Measurements from ENCODE around the gene JAZF1.

JAZF1 gene

GRCh38 chr7:28133872-28134271 is 46.7 kb downstream of the JAZF1 start:
- no peak for DNase-seq

GRCh38 chr7:28132959-28133870 is 47.4 kb downstream of the JAZF1 start:
- DNase-seq = no peak

- no peak for DNase-seq
Measured at GRCh38 chr7:28130277-28130676, 50.3 kb downstream of the JAZF1 start.

GRCh38 chr7:28128608-28129007 is 52.0 kb downstream of the JAZF1 start:
- DNase-seq = no peak

GRCh38 chr7:28126410-28127041 is 54.1 kb downstream of the JAZF1 start:
- DNase-seq = no peak

GRCh38 chr7:28125431-28126409 is 54.9 kb downstream of the JAZF1 start:
- DNase-seq = no peak

GRCh38 chr7:28124413-28124812 is 56.2 kb downstream of the JAZF1 start:
- no peak for DNase-seq

GRCh38 chr7:28123752-28124151 is 56.8 kb downstream of the JAZF1 start:
- DNase-seq = no peak

GRCh38 chr7:28121496-28121895 is 59.1 kb downstream of the JAZF1 start:
- no peak for DNase-seq

GRCh38 chr7:28116041-28116440 is 64.6 kb downstream of the JAZF1 start:
- DNase-seq = no peak

- no peak for DNase-seq
Measured at GRCh38 chr7:28115261-28115660, 65.3 kb downstream of the JAZF1 start.

- no peak for DNase-seq
Measured at GRCh38 chr7:28114056-28114455, 66.5 kb downstream of the JAZF1 start.

- DNase-seq = no peak
Measured at GRCh38 chr7:28112883-28113540, 67.6 kb downstream of the JAZF1 start.

GRCh38 chr7:28112467-28112866 is 68.1 kb downstream of the JAZF1 start:
- DNase-seq = no peak

GRCh38 chr7:28112012-28112411 is 68.6 kb downstream of the JAZF1 start:
- no peak for DNase-seq

GRCh38 chr7:28110427-28111012 is 70.1 kb downstream of the JAZF1 start:
- no peak for DNase-seq

- DNase-seq = no peak
Measured at GRCh38 chr7:28108747-28109146, 71.8 kb downstream of the JAZF1 start.

GRCh38 chr7:28107960-28108359 is 72.6 kb downstream of the JAZF1 start:
- no peak for DNase-seq

GRCh38 chr7:28106321-28106829 is 74.2 kb downstream of the JAZF1 start:
- peak; percentile 72 for DNase-seq

GRCh38 chr7:28105234-28105633 is 75.4 kb downstream of the JAZF1 start:
- no peak for DNase-seq

GRCh38 chr7:28104811-28105210 is 75.8 kb downstream of the JAZF1 start:
- DNase-seq = no peak

GRCh38 chr7:28104041-28104541 is 76.5 kb downstream of the JAZF1 start:
- no peak for DNase-seq

All from NCI-H524 treated with DMSO at 0.1 percent for 48 hours (cell line).